Bone marrow (tissue), 2 donors: ENCODE data around the gene TNFAIP2.
A peak's percentile ranks its signal among the peaks of the same experiment; 100 is the strongest.

ENCODE experiments used
- DNase-seq, 2 donors: peaks; one replicate each; lab custom pipeline; 2025; lab: John Stamatoyannopoulos, UW

TNFAIP2 gene

DNA sequence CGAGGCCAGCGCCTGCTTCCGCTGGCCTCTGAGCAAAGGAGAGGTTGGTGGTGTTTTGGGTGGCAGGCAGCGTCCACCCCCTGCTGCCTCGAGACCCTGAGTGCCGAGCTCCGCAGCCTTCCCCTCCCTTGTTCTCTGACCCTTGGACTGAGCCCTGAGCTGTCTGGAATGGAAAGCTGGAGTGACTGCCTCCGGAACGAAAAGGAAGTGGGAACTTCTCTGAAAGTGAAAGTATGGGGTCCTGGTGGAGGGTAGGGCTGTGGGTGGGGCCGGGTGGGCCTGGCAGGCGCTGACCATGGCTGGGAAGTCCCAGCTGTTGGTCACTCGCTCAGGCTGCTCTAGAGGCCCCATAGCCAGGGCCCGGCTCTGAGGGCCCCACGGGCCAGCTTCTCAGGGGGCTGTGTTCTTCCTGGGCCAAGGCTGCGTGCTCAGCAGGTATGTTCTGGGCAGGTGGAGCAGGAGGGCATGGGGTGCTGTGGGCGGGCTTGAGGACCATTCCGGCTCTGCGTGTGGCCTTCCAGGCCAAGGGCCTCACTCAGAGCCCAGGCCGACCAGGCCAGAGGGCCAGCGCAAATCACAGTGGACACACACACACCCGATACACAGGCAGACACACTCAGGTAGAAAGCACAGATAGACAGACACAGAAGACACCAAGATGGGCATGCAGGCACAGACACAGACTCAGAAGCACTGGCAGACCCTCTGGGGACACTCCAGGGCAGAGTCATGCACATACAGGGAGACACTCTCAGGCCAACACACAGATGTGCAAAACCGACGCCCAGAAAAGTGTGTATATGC lies 28.7 kb upstream of the TNFAIP2 start, which contains the start of gene EXOC3L4:
EXOC3L4 (plus strand) TSS at position 320 of the 804 bp plus-strand sequence. CDS start 5,495 bp downstream, outside the sequence.
- DNase-seq: no peak

DNA sequence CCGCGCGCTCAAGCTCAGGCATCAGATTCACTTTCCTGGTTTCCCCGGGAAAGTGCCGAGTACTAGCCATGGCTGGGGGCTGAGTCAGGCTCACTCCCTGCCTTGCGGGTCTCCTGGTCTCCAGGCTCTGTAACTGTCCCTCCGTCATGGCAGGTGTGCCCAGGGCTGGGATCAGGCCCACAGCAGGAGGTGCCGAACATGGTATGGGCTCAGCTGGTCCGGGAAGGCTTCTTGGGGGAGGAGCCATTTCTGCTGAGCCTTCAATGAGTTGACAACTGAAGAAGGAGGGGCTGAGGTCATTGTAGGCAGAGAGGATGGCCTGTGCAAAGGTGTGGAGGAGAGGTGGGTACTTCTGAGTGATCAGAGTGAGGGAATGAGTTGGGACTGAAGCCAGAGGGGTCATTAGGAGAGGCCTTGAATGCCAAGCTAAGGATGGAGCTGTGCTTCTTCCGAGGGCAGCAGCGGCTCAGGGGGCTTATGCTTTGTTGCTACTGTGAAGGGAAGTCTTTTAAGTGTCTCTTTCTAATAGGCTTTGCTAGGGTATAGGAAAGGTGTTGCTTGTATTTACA lies 28.0 kb upstream of the TNFAIP2 start:
- no peak for DNase-seq

DNA sequence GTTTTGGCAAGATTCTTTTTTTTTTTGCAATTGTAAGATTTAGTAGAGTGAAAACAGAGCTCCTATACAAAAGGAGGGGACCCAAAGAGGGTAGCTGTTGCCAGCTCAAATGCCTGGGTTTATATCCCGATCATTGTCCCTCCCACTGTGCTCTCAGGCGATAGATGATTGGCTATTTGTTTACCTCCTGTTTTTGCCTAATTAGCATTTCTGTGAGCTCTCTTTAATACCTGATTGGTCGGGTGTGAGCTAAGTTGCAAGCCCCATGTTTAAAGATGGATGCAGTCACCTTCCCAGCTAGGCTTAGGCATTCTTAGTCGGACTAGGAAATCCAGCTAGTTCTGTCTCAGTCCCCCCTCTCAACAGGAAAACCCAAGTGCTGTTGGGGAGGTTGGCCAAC lies 26.9 kb upstream of the TNFAIP2 start:
- DNase-seq: no peak

DNA sequence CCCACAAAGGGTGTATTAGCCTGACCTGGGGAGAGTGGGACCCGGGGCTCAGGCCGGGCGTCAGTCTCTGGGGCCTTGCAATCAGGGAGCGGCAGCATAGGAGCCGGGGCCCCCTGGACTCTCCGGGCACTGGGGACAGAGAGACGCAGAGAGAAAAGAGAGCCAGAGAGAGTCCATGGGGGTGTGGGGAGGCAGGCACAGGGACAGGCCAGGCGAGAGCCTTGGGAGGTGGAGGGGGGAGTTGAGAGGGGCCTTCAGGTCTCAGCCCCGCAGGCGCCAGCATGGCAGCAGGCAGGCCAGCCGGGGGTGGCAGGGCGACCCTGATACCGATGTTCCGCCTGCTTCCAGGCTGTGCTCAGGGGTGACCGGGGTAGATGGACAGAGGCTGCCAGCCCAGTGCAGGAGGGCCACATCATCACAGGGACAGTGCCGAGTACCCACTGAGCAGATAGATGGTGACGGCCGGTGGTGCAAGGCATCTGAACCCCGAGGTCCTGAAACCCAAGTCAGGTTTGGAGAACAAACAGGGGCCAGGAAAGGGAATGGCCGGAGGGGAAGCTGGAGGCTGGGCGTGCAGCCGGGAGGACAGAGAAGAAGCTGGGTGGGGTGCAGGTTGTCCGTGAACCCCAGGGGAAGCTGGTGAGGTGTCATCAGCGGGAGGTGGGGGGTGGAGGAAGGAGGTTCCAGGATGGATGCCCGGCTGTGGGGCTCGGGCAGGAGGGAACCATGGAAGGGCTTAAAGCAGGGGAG lies 25.8 kb upstream of the TNFAIP2 start:
- no peak for DNase-seq

DNA sequence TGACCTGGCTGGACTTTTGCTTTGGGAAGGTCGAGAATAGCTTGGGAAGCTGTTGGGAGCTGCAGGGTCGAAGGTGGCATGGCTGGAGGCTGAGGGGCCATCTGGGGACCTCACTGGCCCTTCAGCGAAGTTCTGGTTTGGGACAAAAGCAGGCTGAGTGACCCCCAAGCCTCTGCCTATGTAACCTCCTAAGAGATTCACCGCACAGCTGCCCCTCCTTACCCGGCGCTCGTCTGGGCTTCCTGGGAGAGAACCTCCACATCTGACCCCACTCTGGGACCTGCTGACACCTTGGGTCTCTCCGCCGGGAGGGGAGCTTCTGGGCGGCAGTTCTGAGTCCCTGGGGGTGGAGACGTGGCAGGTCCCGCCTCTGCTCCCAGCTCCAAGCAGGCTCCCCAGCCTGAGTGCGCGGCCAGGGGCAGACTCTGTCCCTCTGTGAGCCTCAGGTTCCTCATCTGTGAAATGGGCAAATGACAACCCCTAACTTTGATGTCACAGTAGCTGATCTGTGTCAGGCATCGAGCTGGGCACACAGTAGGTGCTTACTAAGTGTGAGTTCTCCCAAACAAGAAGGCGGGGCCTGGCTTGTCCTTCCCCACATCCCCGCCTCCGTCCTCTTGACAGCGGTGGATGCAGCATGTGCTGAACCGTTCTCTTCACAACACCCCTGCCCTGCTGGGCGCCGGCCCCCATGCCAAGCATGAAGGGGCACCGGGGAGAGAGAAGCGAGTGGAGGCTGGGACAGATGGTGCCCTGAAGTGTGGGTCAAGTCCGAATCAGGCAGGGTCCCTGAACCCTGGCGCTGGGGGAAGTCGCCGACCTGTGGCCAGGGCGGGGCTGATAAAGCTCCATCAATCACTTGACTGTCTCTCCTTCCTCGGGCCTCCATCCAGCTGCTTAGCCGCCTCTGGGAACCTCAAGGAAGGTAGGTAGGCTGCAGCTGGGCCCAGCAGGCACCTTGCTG lies 25.0 kb upstream of the TNFAIP2 start:
- no peak for DNase-seq

DNA sequence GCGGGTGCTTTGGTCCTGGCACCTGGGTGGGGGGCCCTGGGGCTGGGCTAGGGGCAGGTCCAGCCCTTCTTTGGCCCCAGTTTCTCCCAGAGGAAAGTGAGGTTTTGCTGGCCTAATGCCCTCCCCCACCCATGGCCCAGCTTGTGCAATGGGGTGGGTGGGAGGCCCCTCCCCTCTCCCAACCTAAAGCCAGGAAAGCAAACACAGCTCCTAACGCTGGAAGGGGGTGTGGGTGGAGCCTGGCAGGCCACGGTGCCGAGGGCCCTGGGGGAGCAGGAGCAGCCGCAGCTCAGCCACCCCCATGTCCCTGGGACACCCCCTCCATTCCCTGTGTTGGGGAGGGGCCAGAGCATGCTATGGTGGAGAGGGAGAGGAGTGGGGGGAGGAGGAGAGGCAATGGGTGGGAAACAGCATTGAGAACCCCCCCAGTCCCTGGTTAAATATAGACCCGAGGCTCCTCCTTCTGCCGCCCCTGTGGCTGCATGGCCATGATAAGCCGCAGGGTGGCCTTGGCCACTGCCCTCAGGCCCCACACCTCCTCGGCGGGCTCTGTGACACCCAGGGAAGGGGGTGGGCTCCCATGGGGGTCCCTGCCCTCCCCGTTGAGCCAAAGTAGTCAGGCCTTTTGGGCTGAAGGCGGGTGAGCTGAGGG lies 24.1 kb upstream of the TNFAIP2 start:
- DNase-seq: no peak

DNA sequence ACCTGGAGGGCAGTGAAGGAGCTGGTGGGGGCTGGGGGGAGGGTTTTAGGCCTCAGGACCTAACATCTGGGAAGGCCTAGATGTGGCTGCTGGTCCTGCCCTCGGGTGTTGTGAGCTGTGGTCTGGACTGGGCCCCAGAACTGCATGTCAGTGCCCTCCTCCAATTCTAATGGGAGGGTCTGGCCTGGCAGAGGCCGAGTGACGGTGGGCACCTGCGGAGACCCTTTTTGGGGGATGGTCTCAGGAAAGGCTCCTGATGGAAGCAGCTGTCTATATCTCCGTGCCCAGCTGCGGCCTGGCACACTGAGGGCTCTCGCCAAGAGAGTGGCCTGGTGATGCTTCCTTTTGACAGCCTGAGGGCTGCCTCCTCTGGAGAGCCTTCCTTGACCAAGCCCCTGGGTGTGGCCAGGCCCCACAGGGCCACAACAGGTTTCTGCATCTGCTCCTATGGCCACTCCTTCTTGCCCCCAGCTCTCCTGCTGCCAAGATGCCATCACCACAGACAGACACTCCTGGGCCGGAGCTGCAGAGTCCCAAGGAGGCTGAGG lies 23.5 kb upstream of the TNFAIP2 start:
- DNase-seq: no peak

DNA sequence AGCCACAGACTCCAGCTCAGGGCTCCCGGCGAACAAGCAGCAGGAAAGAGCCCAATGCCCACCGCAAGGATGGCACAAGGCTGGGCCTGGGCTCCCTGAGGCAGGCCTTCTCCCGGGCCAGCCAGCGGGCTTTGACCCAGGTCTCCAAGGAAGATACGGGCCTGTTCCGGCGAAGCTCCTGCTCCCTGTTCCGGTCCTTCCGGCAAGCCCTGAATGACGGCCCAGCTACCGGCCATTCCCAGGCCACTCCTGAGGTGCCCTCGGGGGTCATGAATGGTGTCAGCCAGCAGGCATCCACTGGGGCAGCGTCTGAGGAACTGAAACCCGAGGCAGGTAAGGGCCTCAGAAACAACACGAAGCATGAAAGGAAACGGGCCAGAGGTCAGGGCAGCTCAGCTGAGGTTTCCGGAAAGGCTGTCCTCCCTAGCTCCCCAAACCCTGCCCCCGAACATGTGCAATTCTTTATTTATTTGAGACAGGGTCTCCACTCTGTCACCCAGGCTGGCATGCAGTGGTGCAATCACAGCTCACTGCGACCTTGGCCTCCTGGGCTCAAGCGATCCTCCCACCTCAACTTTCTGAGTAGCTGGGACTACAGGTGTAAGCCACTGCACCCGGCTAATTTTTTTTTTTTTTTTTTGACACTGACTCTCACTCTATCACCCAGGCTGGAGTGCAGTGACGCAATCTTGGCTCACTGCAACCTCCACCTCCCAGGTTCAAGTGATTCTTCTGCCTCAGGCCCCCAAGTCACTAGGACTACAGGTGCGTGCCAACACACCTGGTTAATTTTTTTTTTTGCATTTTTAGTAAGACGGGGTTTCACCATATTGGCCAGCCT lies 22.8 kb upstream of the TNFAIP2 start:
- DNase-seq: no peak

DNA sequence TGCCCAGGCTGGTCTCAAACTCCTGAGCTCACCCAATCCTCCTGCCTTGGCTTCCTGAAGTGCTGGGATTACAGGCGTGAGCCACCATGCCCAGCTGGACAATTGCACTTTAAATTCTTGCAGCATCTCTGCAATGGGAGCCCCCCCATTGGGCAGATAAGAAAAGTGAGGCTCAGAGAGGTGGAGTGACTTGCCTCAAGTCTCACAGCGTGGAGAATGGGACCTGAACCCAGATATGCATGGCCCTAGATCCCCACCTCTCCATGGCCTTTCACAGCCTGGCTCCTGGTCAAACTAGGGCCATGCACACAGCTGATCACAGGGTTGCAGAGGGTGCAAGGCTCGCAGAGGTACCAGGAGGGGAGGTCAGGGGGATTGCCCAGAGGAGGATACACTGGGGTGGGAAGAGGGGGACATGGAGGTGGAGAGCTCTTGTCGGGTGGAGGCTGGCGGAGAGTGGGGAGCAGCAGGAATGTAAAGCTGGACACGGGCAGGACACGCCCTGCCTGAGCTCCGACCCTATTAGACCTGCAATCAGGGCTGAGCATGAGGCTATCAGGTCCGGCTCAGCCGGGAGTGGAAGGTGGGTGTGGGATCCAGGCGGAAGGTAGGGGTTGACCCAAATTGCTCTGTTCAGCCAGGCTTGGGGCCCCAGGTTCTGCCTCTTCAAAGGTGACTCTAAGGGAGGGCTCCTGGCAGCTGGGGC lies 21.9 kb upstream of the TNFAIP2 start:
- DNase-seq: no peak

DNA sequence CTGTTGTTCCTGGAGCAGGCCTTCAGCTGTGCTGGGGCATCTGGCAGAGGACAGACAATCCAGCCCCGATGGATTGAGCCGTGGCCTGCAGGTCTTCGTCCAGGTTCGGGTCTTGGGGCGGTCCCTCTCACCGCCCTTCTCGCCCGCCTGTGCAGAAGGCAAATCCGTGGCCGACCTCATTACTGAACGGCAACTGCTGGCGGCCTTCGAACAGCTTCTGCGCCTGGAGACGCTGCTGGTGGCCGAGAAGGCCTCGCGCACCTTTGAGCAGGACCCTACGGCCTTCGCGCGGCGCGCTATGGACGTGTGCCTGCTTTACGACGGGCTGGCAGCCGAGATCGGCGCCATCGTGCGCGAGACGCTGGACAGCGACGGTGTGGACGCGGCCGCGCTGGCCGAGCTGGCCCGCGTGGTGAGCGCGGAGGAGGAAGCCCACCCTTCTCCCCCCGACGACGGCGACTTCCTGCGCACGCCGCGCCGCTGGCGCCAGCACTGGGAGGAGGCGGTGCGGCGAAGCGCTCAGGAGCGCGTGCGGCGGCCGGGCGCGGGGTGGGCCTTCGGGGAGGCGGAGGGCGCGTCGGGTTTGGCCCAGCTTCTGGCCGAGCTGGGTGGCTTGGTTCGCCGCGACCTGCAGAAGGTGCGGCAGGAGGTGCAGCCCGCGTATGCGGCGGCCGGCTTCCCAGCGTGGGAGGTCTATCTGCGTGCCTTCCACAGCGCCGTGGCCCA lies 21.1 kb upstream of the TNFAIP2 start:
- DNase-seq: no peak

DNA sequence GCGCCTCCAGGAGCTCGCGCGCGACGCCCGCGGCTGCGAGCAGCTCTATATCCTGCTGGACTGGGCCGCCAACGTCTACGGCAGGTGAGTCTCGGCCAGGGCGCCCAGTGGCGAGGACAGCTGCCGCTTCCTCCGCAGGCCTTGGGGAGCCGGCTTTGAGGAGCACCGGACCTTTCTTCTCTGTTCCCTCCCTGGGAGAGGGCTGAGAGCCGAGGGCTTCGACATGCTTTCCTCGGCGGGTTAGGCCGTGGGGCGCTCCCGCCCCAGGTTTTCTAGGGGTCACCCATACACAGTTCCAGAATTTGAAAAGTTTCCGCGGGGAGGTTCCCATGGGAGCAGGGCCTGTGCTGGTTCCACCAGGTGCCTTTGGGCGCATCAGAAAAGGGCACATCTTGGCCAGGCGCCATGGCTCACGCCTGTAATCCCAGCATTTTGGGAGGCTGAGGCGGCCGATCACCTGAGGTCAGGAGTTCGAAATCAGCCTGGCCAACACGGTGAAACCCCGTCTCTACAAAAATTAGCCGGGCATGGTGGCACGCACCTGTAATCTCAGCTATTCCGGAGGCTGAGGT lies 20.5 kb upstream of the TNFAIP2 start:
- DNase-seq: no peak

DNA sequence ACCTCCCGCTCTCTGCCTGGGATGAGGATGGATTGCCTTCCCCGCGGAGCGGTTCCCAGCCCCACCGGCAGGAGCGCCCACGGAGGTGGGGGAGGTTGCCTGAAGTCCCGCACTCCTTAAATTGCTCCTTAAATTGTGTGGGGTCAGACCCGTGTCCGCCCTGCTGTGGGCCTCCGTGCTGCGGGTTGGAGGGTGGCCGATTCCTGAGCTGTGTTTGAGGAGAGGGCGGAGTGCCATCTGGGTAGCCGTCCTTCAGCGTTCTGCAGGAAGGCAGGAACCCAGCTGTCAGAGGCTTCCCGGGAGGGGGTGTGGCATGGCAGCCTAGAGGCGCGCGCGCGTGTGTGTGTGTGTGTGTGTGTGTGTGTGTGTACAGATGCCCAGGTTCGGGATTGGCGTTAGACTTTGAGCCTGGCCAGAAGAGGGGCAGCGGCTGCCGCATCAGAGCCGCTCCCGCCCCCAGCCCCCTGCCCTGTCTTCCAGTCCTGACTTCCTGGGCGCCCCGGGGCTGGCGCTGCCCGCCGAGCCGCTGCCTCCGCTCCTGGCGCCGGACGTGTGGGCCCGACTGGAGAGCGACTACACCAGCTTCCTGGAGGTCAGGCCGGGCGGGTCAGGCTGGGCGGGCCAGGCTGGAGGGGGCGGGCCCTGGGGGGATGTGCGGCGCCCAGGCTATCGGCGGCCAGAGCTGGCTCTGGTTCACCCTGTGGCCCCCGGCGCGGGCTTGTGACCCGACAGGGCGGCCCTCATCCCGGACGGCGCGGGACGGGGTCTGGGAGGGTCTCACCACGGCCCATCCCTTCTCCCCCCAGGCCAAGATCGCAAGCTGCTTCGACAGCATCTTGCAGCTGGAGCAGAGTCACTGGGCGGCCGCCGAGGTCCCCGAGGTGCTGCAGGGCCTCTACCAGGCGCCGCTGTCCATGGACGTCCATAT lies 19.5 kb upstream of the TNFAIP2 start:
- no peak for DNase-seq

DNA sequence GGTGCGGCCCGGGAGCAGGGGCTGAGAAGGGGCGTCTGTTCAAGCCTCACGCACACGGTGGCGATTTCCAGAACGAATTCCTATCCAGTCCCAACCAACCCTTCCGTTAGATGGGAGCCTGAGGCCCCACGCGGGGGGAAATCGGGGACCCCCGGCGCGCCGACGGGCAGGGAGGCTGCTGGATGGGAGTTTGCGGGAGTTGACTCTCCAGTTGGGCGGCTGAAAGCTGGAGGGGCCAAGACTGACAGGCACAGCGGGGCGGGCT lies 18.9 kb upstream of the TNFAIP2 start:
- no peak for DNase-seq

DNA sequence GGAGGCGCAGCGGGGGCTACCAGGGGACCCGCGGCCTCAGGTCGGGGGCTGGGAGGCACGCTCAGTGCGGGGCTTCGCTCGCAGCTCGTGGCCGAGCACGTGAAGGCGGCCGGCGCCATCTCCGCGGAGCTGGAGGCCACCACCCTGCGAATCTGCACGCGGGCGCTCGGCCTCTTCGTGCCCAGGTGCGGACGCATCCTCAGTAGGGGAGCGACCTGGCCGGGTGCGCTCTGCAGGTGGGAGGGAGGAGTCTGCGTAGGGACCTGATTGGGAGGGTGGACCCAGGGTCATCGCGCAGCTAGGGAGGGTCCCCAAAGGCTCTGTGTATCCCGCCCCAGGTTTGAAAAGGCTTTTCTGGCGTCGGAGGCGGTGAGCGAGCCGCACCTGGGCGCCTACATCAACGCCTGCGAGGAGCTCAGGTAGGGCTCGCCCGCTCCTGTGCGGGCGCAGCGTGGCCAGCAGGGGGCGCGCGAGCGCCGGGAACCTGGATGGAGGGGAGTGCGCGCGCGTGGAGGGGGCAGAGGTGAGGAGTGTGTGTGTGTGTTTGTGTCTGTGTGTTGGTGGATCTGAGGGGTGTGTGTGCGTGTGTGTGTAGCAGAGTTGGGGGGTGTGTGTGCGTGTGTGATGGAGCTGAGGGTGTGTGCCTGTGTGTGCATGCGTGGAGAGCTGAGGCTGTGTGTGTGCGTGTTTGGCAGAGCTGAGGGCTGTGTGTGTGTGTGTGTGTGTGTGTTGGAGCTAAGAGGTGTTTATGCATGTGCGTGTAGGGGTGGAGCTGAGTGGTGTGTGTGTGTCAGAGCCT lies 18.4 kb upstream of the TNFAIP2 start:
- peak in 1 of 2 donors; percentile 37 for DNase-seq

DNA sequence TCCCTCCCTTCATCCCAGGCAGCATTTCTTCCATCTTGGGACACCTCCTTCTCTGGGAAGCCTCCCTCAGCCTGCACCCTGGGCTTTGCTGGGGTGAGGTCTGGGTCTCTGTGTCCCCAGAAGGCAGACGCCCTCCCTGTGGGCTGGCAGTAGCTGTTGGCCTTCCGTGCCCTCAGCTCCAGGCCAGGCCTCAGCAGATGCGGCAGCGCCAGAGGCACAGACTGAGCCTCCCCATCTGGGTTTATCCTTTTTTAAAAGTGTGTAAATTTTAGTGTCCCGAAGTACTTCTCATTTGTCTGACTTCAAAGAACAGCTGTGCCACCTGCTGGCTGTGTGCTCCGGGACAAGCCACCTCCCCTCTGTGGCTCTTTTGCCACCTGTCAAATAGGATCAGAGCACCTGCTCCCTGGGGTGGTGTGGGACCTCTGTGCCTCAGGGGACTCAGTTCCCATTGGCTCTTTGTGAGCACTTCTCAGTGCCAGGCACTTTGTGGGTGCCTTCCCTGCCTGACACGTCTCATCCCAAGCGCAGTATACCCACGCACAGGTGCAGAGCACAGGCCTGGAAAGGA lies 17.6 kb upstream of the TNFAIP2 start:
- DNase-seq: no peak

DNA sequence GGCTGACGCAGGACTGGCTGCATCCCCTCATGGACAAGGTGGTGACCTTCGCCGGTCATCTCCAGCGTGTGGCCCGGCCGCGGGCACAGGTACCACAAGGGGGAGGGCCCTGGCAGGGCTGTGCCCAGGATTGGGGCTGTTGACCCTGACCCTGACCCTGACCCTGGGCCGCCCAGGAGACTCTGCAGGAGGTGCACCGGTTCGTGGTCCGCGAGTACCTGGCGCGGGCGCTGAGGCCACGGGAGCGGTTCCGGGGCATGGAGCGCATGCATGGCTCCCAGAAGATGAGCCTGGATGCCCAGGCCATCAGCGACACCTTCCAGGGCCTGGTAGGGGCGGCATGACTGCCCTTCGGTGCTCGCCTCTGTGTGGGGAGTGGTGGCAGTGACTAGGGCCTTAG lies 15.8 kb upstream of the TNFAIP2 start:
- DNase-seq: no peak
